Measurements from ENCODE around the gene EZR.

The EZR gene

GRCh38 chr6:158853072-158853879 is 34.1 kb upstream of the EZR start (continued):
- peak; percentile 69 for TF ChIP-seq ZBTB10 (tag by site-specific recombination; IDR thresholded peaks at IDR 0.05)
- TF ChIP-seq ZSCAN23 (tag by site-specific recombination; IDR thresholded peaks at IDR 0.05): peak; percentile 21; the same call in 1 of the 2 replicates
- no peak; the same call in 1 of the 2 replicates for TF ChIP-seq ZBTB1 (tag by site-specific recombination; IDR thresholded peaks at IDR 0.05)
- no peak for TF ChIP-seq ZBTB49 (tag by site-specific recombination; IDR thresholded peaks at IDR 0.05; ENCODE audit: low read depth)
- no peak for TF ChIP-seq ZNF426 (tag by site-specific recombination; IDR thresholded peaks at IDR 0.05)
- no peak for TF ChIP-seq ZBTB8A (tag by site-specific recombination; IDR thresholded peaks at IDR 0.05)
- TF ChIP-seq PRDM6 (tag by site-specific recombination; IDR thresholded peaks at IDR 0.05): peak; percentile 92
- TF ChIP-seq ZNF335 (tag by site-specific recombination; conservative IDR thresholded peaks at IDR 0.05): peak; percentile 51
- no peak for TF ChIP-seq ZNF639 (tag by site-specific recombination; IDR thresholded peaks at IDR 0.05)
- peak; percentile 85 for TF ChIP-seq SP7 (tag by site-specific recombination; IDR thresholded peaks at IDR 0.05)
- peak; percentile 76 for TF ChIP-seq GLIS2 (tag by site-specific recombination; IDR thresholded peaks at IDR 0.05)
- no peak for TF ChIP-seq ZNF585B (tag by site-specific recombination; IDR thresholded peaks at IDR 0.05)
- no peak for TF ChIP-seq ZNF274 (IDR thresholded peaks at IDR 0.05; ENCODE audit: low read length)
- no peak for TF ChIP-seq ZNF274 (tag by site-specific recombination; IDR thresholded peaks at IDR 0.05; ENCODE audit: borderline replicate concordance)
- no peak for TF ChIP-seq ZBTB26 (tag by site-specific recombination; optimal IDR thresholded peaks at IDR 0.05)
- peak; percentile 56; the same call in 1 of the 2 replicates for TF ChIP-seq PATZ1 (tag by site-specific recombination; IDR thresholded peaks at IDR 0.05)
- peak; percentile 32; the same call in 1 of the 2 replicates for TF ChIP-seq ZBTB44 (tag by site-specific recombination; IDR thresholded peaks at IDR 0.05)
- TF ChIP-seq ZNF580 (tag by site-specific recombination; IDR thresholded peaks at IDR 0.05): no peak
- no peak for TF ChIP-seq ZNF223 (tag by site-specific recombination; IDR thresholded peaks at IDR 0.05)
- peak; percentile 46; the same call in 1 of the 2 replicates for TF ChIP-seq ZBTB17 (tag by site-specific recombination; IDR thresholded peaks at IDR 0.05)
- TF ChIP-seq ZBTB21 (tag by site-specific recombination; IDR thresholded peaks at IDR 0.05): no peak
- 0 out of 2 replicates have a peak, but pooled peaks have one; percentile 21 for TF ChIP-seq REPIN1 (tag by site-specific recombination; IDR thresholded peaks at IDR 0.05; ENCODE audit: low read depth)
- 0 out of 2 replicates have a peak, but pooled peaks have one; percentile 58 for TF ChIP-seq ZNF501 (tag by site-specific recombination; IDR thresholded peaks at IDR 0.05)

Measured in HEK293 (cell line).